Gastroesophageal sphincter (tissue), 4 donors: ENCODE data around the gene SLC12A1. TPM values are rescaled to one million over a fixed set of nuclear protein-coding genes. Genes with fewer than 3 reads are reported as not detected.

Experiments used
- ATAC-seq: fragments of 150-250 bp; one replicate; pipeline ENCODE4 v1.9.1; 2016; ENCODE audit warnings: mild to moderate bottlenecking, moderate library complexity
- H3K27ac ChIP-seq, 4 donors: fragments of 200-600 bp; sonication (generic) in 3 of 4; 1 replicate in 3 of 4; 2 replicates in 1 of 4; pipeline ENCODE4 v1.5.1; 2016 to 2019
- H3K27me3 ChIP-seq: fragments of 200-600 bp; sonication (generic); one replicate; pipeline ENCODE4 v1.5.1; 2019
- H3K36me3 ChIP-seq, 2 donors: fragments of 200-600 bp; sonication (generic); one replicate each; pipeline ENCODE4 v1.5.1; 2019; ENCODE audit warnings: control low read depth in 1 of 2
- H3K4me1 ChIP-seq, 3 donors: fragments of 200-600 bp; sonication (generic); 1 replicate in 2 of 3; 2 replicates in 1 of 3; pipeline ENCODE4 v1.5.1; 2016 to 2019; ENCODE audit warnings: control low read depth in 2 of 3
- H3K4me3 ChIP-seq, 2 donors: fragments of 200-600 bp; sonication (generic); one replicate each; pipeline ENCODE4 v1.5.1; 2019; ENCODE audit warnings: mild to moderate bottlenecking in 1 of 2, moderate library complexity in 1 of 2
- H3K9me3 ChIP-seq, 3 donors: fragments of 200-600 bp; sonication (generic); one replicate each; pipeline ENCODE4 v1.5.1; 2017 to 2019; ENCODE audit warnings: control low read depth in 2 of 3
- EP300 ChIP-seq: sonication (generic); formaldehyde crosslinking; IDR thresholded peaks from one replicate; pipeline ENCODE4 v1.6.1; 2017; ENCODE audit warnings: antibody characterized with exemption, mild to moderate bottlenecking
- POLR2A ChIP-seq, 2 donors: fragments of 450-650 bp; IDR thresholded peaks; one replicate each; pipeline ENCODE4 v1.6.1; 2017; ENCODE audit warnings: antibody characterized with exemption in 2 of 2, mild to moderate bottlenecking in 2 of 2, moderate library complexity in 1 of 2
- POLR2AphosphoS5 ChIP-seq: sonication (generic); formaldehyde crosslinking; IDR thresholded peaks from one replicate; pipeline ENCODE4 v1.6.1; 2017; ENCODE audit warnings: antibody characterized with exemption
- WGBS, 2 donors: methylation state at CpG; one replicate each; pipeline ENCODE4 v1.1.5; 2018; ENCODE audit warnings: low coverage in 1 of 2; 5-methylcytosine and 5-hydroxymethylcytosine counted together
- total RNA-seq, 4 donors: library from RNA; depleted of rRNA; stranded (reverse); fragments of >200 nt; gene quantifications; one replicate each; pipeline ENCODE4 v1.1.0, GENCODE V29; 2016
- TF ChIP-seq, protein P1 (sequence below), 4 experiments: fragments of 200-600 bp in 2 of 4; fragments of 450-650 bp in 2 of 4; sonication (generic) in 1 of 4; IDR thresholded peaks; one replicate each; pipeline ENCODE4 v1.5.1; 2017 to 2019; ENCODE audit warnings: antibody characterized with exemption in 4 of 4, mild to moderate bottlenecking in 2 of 4, moderate library complexity in 2 of 4

Gene SLC12A1
- total RNA-seq, 4 donors from 2014 or later, result not detected

DNA sequence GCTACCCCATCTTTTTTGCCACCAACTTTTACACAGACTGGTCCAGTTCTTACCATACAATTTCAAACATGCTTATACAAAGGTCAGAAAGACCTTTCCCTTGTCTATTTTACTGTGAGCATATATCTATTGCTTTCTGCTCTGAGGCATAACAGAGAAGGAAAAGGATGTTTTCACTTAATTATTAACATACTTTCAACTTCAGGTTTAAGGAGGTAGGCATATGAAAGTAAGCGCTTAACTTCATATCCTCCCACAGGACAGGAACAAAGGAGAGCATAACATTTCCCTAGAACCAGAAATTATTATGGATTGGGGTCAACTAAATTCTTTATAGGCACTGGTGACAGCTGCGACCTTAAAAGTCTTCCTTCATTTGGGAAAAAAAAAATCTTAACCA lies 29.1 kb upstream of the SLC12A1 start:
- H3K4me1 ChIP-seq, result peaks cover 0 to 24% (median 0%) of the 10 kb centered on the region in 3 donors
- H3K27me3 ChIP-seq, result no peaks in the 10 kb centered on the region
- no peak for ATAC-seq
- H3K27ac ChIP-seq, result peak overlapping the region; percentile 87 to 98 (median 93)
- peak overlapping the region; percentile 76 to 91 for H3K4me3 ChIP-seq
- H3K9me3 ChIP-seq, result no peaks in the 10 kb centered on the region
- 49 to 79% methylated on average over 2 of the region's 2 CpGs for WGBS, 2 donors
- TF ChIP-seq POLR2AphosphoS5, result no peak
- TF ChIP-seq POLR2A (IDR thresholded peaks at IDR 0.05), result no peak
- TF ChIP-seq, protein P1, sequence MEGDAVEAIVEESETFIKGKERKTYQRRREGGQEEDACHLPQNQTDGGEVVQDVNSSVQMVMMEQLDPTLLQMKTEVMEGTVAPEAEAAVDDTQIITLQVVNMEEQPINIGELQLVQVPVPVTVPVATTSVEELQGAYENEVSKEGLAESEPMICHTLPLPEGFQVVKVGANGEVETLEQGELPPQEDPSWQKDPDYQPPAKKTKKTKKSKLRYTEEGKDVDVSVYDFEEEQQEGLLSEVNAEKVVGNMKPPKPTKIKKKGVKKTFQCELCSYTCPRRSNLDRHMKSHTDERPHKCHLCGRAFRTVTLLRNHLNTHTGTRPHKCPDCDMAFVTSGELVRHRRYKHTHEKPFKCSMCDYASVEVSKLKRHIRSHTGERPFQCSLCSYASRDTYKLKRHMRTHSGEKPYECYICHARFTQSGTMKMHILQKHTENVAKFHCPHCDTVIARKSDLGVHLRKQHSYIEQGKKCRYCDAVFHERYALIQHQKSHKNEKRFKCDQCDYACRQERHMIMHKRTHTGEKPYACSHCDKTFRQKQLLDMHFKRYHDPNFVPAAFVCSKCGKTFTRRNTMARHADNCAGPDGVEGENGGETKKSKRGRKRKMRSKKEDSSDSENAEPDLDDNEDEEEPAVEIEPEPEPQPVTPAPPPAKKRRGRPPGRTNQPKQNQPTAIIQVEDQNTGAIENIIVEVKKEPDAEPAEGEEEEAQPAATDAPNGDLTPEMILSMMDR (IDR thresholded peaks at IDR 0.05), result no peak
- no peak for TF ChIP-seq EP300
- H3K36me3 ChIP-seq, result no peaks in the 10 kb centered on the region

DNA sequence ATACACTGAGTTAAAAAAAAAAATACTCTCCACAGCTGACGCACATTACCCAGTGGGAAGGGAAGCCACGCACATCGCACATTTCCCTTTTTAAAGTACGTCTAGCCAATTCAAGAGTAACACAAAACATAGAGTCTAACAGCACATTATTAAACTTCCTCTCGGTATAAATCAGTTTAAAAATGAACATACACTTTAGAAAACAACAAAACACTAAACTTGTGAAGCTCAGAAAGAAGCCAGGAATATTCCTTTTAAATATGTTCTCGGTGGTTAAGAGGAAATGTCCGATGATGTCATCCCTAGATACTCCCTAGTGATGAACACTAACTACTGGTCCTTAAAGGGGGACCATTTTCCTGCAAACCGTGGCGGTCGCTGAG lies 28.7 kb upstream of the SLC12A1 start:
- H3K9me3 ChIP-seq, result no peaks in the 10 kb centered on the region
- ATAC-seq, result peak; percentile 81
- peak overlapping the region; percentile 76 to 91 for H3K4me3 ChIP-seq
- H3K27ac ChIP-seq, result peak overlapping the region; percentile 87 to 98 (median 93)
- no peaks in the 10 kb centered on the region for H3K27me3 ChIP-seq
- 0 to 2% methylated on average over 10 of the region's 10 CpGs for WGBS, 2 donors
- peaks cover 0 to 24% (median 0%) of the 10 kb centered on the region in 3 donors for H3K4me1 ChIP-seq
- H3K36me3 ChIP-seq, result no peaks in the 10 kb centered on the region
- TF ChIP-seq POLR2AphosphoS5 (peak; percentile 7), POLR2A (IDR thresholded peaks at IDR 0.05) (no peak)
- TF ChIP-seq, protein P1 (IDR thresholded peaks at IDR 0.05), result no peak

DNA sequence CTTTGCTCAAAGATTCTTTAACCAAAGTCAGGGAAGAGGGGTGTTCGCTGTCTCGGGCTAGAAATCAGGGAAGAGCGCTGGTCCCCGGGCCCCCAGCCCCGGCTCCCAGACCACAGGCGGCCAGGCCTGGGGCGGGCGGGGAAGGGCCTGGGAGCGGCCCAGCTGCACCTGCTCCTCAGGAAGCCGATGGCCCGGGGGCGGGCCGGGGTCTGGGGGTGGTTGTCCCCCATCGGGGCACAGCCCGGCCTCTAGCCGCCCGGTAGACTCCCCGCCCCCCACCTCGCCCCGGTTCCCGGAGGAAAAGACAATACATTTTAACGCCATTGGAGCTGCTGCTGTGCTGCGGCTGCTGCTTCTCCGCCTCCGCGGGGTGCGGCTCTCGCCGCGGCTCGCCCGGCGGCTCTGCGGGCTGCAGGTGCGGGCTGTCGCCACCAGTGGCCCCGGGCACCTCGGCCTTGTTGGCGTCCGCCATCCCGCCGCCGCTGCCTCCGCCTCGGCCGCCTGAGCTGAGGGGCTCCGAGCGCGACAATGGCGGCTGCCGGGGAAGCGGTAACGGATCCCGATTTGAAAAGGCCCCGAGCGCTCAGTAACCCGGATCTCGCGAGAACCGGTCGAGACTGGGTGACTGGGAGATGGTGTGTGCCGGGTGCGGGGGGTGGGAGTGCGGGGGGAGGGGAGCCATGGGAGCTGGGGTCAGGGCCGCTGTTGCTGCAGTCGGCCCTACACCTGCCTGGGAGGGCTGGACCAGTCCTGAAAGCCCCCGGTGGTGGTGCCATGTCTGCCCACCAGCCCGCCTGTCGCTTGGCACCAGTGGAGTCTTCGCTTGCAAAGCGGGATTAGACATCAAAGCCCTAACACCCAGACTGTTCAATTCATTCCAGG lies 28.1 kb upstream of the SLC12A1 start, which contains the start of gene MYEF2:
MYEF2 (minus strand) TSS at position 530 of the 882 bp plus-strand sequence; CDS start at position 472, 58 bp downstream.
- 5% methylated on average over 6 of the region's 71 CpGs; no CpG with 5 or more reads in 1 of the 2 donors for WGBS, 2 donors
- TF ChIP-seq POLR2A (IDR thresholded peaks at IDR 0.05) (peak; percentile 19 to 24), EP300 (no peak), POLR2AphosphoS5 (no peak)
- TF ChIP-seq, protein P1 (IDR thresholded peaks at IDR 0.05), result peak in 2 of 4 experiments; percentile 29 to 42
- Histone ChIP-seq H3K4me3 (peak within 1 kb of the TSS; percentile 76 to 91), H3K4me1 (peaks cover 0 to 24% (median 0%) of the 10 kb centered on the region in 3 donors), H3K9me3 (no peaks in the 10 kb centered on the region), H3K27me3 (no peaks in the 10 kb centered on the region), H3K36me3 (no peaks in the 10 kb centered on the region), H3K27ac (peak within 1 kb of the TSS; percentile 87 to 98 (median 93))
- ATAC-seq, result peak; percentile 85

DNA sequence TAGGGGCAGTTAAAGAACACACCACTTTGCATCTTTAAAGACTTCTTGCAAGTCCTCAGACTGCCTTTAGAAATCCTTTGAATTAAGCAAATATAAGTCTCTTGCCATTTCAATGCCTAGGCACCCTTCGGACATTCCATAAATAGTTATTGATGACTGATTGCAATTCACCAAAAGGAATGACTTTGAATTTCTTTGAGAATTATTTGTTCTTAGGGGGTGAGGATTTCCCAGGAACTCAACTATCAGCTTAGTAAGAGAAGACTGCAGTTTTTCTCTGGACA lies 27.5 kb upstream of the SLC12A1 start:
- H3K27me3 ChIP-seq, result no peaks in the 10 kb centered on the region
- no peaks in the 10 kb centered on the region for H3K36me3 ChIP-seq
- no peak for ATAC-seq
- 75 to 83% methylated on average over 1 of the region's 1 CpG for WGBS, 2 donors
- H3K4me3 ChIP-seq, result peak overlapping the region; percentile 76 to 91
- no peak for TF ChIP-seq POLR2A (IDR thresholded peaks at IDR 0.05)
- no peak for TF ChIP-seq POLR2AphosphoS5
- TF ChIP-seq EP300, result no peak
- TF ChIP-seq, protein P1 (IDR thresholded peaks at IDR 0.05), result no peak
- H3K4me1 ChIP-seq, result peaks cover 0 to 24% (median 0%) of the 10 kb centered on the region in 3 donors
- H3K27ac ChIP-seq, result peak overlapping the region in 3 of 4 donors; percentile 90 to 98 (median 96)
- no peaks in the 10 kb centered on the region for H3K9me3 ChIP-seq

DNA sequence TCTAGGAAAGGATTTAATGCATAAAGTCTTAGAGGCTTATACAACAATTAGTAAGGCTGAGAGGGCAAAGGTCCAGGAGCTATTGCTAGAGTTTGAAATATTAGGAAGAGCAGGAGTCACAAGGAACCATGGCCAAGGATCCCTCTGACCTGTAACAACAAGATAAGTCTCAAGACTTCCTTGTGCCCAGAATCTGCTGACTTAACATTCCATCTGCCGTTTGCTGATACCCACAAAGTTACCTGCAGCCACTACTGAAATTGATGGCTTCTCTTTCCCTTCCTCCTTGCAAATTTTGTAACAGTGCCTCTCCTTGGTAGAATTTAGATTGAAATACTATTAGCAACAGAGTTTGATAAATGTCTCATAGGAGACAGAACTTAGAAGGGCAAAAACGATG lies 23.4 kb upstream of the SLC12A1 start:
- no peak for TF ChIP-seq POLR2A (IDR thresholded peaks at IDR 0.05)
- no peak for TF ChIP-seq EP300
- TF ChIP-seq, protein P1 (IDR thresholded peaks at IDR 0.05), result no peak
- no peak for TF ChIP-seq POLR2AphosphoS5
- no peaks in the 10 kb centered on the region for H3K9me3 ChIP-seq
- no peak overlapping the region for H3K27ac ChIP-seq
- H3K36me3 ChIP-seq, result no peaks in the 10 kb centered on the region
- no peaks in the 10 kb centered on the region for H3K27me3 ChIP-seq
- ATAC-seq, result no peak
- WGBS, 2 donors, result 71 to 76% methylated on average over 2 of the region's 2 CpGs
- H3K4me1 ChIP-seq, result peaks cover 0 to 6% (median 0%) of the 10 kb centered on the region in 3 donors
- no peak overlapping the region for H3K4me3 ChIP-seq
